ENCODE results near the gene LAMB4.

- TF ChIP-seq CTCF (IDR thresholded peaks at IDR 0.05) (no peak), POLR2A (IDR thresholded peaks at IDR 0.05) (no peak)
These were observed 34.8 kb upstream of the LAMB4 start for GRCh38 chr7:108164946-108165345.
